ENCODE results near the gene DISC1.

DNA sequence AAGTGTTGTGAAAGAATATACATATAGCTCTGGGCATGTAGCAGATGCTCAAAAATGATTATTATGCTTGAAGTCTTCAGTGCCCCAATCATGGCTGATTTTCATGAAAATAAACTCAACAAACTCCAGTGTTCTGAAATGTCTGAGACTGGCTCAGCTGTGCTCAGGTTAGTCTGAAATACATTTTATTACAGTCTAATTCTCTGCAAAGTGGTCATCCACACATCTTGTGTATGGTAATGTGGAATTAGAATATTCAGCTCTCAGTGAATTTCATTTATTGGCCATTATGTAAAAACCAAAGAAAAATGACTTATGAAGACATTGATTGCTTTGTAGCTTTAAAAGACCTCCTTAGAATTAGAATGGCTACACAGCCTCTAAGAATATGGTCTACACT lies 109.9 kb downstream of the DISC1 start:
- TF ChIP-seq, protein P1, sequence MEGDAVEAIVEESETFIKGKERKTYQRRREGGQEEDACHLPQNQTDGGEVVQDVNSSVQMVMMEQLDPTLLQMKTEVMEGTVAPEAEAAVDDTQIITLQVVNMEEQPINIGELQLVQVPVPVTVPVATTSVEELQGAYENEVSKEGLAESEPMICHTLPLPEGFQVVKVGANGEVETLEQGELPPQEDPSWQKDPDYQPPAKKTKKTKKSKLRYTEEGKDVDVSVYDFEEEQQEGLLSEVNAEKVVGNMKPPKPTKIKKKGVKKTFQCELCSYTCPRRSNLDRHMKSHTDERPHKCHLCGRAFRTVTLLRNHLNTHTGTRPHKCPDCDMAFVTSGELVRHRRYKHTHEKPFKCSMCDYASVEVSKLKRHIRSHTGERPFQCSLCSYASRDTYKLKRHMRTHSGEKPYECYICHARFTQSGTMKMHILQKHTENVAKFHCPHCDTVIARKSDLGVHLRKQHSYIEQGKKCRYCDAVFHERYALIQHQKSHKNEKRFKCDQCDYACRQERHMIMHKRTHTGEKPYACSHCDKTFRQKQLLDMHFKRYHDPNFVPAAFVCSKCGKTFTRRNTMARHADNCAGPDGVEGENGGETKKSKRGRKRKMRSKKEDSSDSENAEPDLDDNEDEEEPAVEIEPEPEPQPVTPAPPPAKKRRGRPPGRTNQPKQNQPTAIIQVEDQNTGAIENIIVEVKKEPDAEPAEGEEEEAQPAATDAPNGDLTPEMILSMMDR (IDR thresholded peaks at IDR 0.05) = no peak
- no peak for TF ChIP-seq POLR2A (IDR thresholded peaks at IDR 0.05)
